Activated CD8-positive, alpha-beta T cell treated with anti-CD3 and anti-CD28 coated beads for 36 hours (primary cell): Measurements from ENCODE around the gene DCDC2. TPM values are rescaled to one million over a fixed set of nuclear protein-coding genes. Genes with fewer than 3 reads are reported as not detected.
"Not testable (repeated sequence)": the region's sequence is repeated elsewhere in the genome, so short reads cannot be mapped to it uniquely, and the experiment has no call there.

Experiments
- ATAC-seq: fragments of 200-7000 bp; cut with Tn5 transposase; one replicate; pipeline ENCODE4 v1.10.0; 2021; ENCODE audit warnings: mild to moderate bottlenecking, moderate library complexity
- CTCF ChIA-PET: fragments of 350-600 bp; sonication (Branson Sonifier 250); formaldehyde crosslinking; loops from one replicate; lab custom pipeline; 2021; ENCODE audit warnings: antibody characterized with exemption; lab: Charles Lee
- POLR2A ChIA-PET: fragments of 350-600 bp; sonication (Branson Sonifier 250); formaldehyde crosslinking; loops from one replicate; lab custom pipeline; 2021; ENCODE audit warnings: antibody characterized with exemption; lab: Charles Lee
- DNase-seq: peaks from one replicate; pipeline ENCODE4 v3.0.0-alpha.2; 2020
- H3K27ac Mint-ChIP-seq: one replicate; pipeline ENCODE4 v1.8.0; 2021; ENCODE audit warnings: mild to moderate bottlenecking, mixed read lengths
- H3K27me3 Mint-ChIP-seq: one replicate; pipeline ENCODE4 v1.8.0; 2021; ENCODE audit warnings: mixed read lengths
- H3K36me3 Mint-ChIP-seq: one replicate; pipeline ENCODE4 v1.8.0; 2021; ENCODE audit warnings: low read depth, mixed read lengths
- H3K4me1 Mint-ChIP-seq: one replicate; pipeline ENCODE4 v1.8.0; 2021; ENCODE audit warnings: low read depth, mixed read lengths
- H3K4me3 Mint-ChIP-seq: one replicate; pipeline ENCODE4 v1.8.0; 2021; ENCODE audit warnings: mild to moderate bottlenecking, moderate library complexity, mixed read lengths
- H3K9me3 Mint-ChIP-seq: one replicate; pipeline ENCODE4 v1.8.0; 2021; ENCODE audit warnings: mixed read lengths
- CTCF ChIP-seq: fragments of 200-600 bp; IDR thresholded peaks from one replicate; pipeline ENCODE4 v1.8.0; 2022; ENCODE audit warnings: antibody characterized with exemption, mild to moderate bottlenecking
- intact Hi-C: fragments of 100-400 bp; cut with micrococcal nuclease; formaldehyde crosslinking; loops from one replicate; pipeline ENCODE4 v1.10.0; 2022
- total RNA-seq, 2 experiments: library from RNA; stranded (reverse); gene quantifications; one replicate each; pipeline ENCODE4 v1.2.3, GENCODE V29; 2021

DCDC2 gene
- total RNA-seq, 2 experiments from 2014 or later = not detected

DNA sequence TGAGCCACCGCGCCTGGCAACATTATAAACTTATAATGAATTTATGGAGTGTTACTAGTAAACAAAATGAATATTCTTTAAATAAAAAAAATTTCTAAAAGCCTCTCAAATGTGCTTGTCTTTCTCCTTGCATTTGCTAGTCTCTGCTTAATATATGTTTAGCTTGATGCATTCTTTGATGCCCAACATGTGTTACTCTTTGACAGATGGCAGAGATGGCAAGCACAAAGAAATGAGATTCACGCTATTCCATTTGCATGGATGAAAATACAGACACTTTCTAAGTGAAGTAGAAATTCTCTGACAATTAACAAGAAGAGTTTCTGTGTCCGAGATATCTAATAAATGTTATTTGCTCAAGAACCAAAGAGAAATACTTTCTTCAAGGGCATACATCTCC, 30.1 kb downstream of the DCDC2 start:
- CTCF ChIA-PET = no interaction called here
- intact Hi-C loops = no loop called here

GRCh38 chr6:24325978-24326377, 31.9 kb downstream of the DCDC2 start:
- Mint-ChIP-seq H3K27me3 (peaks cover 18% of the 10 kb centered on the region), H3K9me3 (no peaks in the 10 kb centered on the region), H3K4me1 (no peaks in the 10 kb centered on the region), H3K36me3 (no peaks in the 10 kb centered on the region), H3K27ac (no peak overlapping the region), H3K4me3 (no peak overlapping the region)
- intact Hi-C loops = no loop called here
- DNase-seq = no peak
- ChIA-PET CTCF (no interaction called here), POLR2A (no interaction called here)
- ATAC-seq = no peak
- no peak for TF ChIP-seq CTCF

More for the DNA sequence above, 30.1 kb downstream of the DCDC2 start:
- DNase-seq (no peak), ATAC-seq (no peak)
- no peaks in the 10 kb centered on the region for H3K36me3 Mint-ChIP-seq
- H3K27me3 Mint-ChIP-seq = peaks cover 14% of the 10 kb centered on the region
- no peaks in the 10 kb centered on the region for H3K9me3 Mint-ChIP-seq
- TF ChIP-seq CTCF = no peak
- H3K4me3 Mint-ChIP-seq = no peak overlapping the region
- no peak overlapping the region for H3K27ac Mint-ChIP-seq
- no peaks in the 10 kb centered on the region for H3K4me1 Mint-ChIP-seq
- POLR2A ChIA-PET = no interaction called here

- POLR2A ChIA-PET = no interaction called here
Measured at GRCh38 chr6:24324617-24325016, 33.2 kb downstream of the DCDC2 start.

GRCh38 chr6:24323632-24324337, 34.1 kb downstream of the DCDC2 start:
- no peak for TF ChIP-seq CTCF
- Mint-ChIP-seq H3K4me3 (no peak overlapping the region), H3K9me3 (no peaks in the 10 kb centered on the region), H3K36me3 (no peaks in the 10 kb centered on the region), H3K4me1 (no peaks in the 10 kb centered on the region), H3K27ac (no peak overlapping the region), H3K27me3 (peaks cover 14% of the 10 kb centered on the region)
- POLR2A ChIA-PET = no interaction called here
- CTCF ChIA-PET = interaction anchor here (1.1 kb wide), 1 partner anchor 21 kb away, joined by 3 read pairs; no protein-coding TSS in a partner anchor
- DNase-seq = no peak
- ATAC-seq = no peak
- intact Hi-C loops = no loop called here

More at GRCh38 chr6:24324617-24325016, 33.2 kb downstream of the DCDC2 start:
- H3K4me3 Mint-ChIP-seq = no peak overlapping the region
- intact Hi-C loops = no loop called here
- no peaks in the 10 kb centered on the region for H3K4me1 Mint-ChIP-seq
- DNase-seq = no peak
- no peak overlapping the region for H3K27ac Mint-ChIP-seq
- ATAC-seq = no peak
- no peaks in the 10 kb centered on the region for H3K9me3 Mint-ChIP-seq
- peaks cover 17% of the 10 kb centered on the region for H3K27me3 Mint-ChIP-seq
- H3K36me3 Mint-ChIP-seq = no peaks in the 10 kb centered on the region
- CTCF ChIA-PET = interaction anchor here (1.1 kb wide), 1 partner anchor 22 kb away, joined by 3 read pairs; no protein-coding TSS in a partner anchor
- no peak for TF ChIP-seq CTCF

- DNase-seq (no peak), ATAC-seq (no peak)
- Mint-ChIP-seq H3K4me3 (no peak overlapping the region), H3K36me3 (no peaks in the 10 kb centered on the region), H3K9me3 (no peaks in the 10 kb centered on the region), H3K4me1 (no peaks in the 10 kb centered on the region), H3K27ac (no peak overlapping the region), H3K27me3 (peaks cover 19% of the 10 kb centered on the region)
- CTCF ChIA-PET = no interaction called here
- intact Hi-C loops = no loop called here
- POLR2A ChIA-PET = no interaction called here
- TF ChIP-seq CTCF = no peak
Measured at GRCh38 chr6:24322924-24323323, 34.9 kb downstream of the DCDC2 start.

- DNase-seq, H3K9me3 Mint-ChIP-seq, ATAC-seq, intact Hi-C loops, H3K4me1 Mint-ChIP-seq, H3K36me3 Mint-ChIP-seq, POLR2A ChIA-PET, CTCF ChIA-PET, H3K4me3 Mint-ChIP-seq, H3K27ac Mint-ChIP-seq: not testable (repeated sequence)
- H3K27me3 Mint-ChIP-seq = peaks cover 19% of the 10 kb centered on the region
Measured at GRCh38 chr6:24322446-24322845, 35.4 kb downstream of the DCDC2 start.
